H1 (cell line): ENCODE results near the gene GCGR. TPM values are rescaled to one million over a fixed set of nuclear protein-coding genes. Genes with fewer than 3 reads are reported as not detected.

Experiments
- CTCF ChIA-PET: fragments of 300-600 bp; sonication (Branson Sonifier 250); formaldehyde crosslinking; loops from one replicate; lab custom pipeline; 2021; ENCODE audit not compliant: partially characterized antibody; lab: Charles Lee
- POLR2A ChIA-PET: fragments of 300-600 bp; sonication (Branson Sonifier 250); formaldehyde crosslinking; loops from one replicate; lab custom pipeline; 2021; ENCODE audit warnings: inconsistent platforms; ENCODE audit not compliant: partially characterized antibody; lab: Charles Lee
- DNase-seq, 2 experiments: peaks; one replicate each; pipeline versions ENCODE4 v3.0.0 to v3.0.0-alpha.2; 2010 to 2022; ENCODE audit warnings: low spot score in 2 of 2, low read depth in 1 of 2, mixed read lengths in 1 of 2
- FAIRE-seq: peaks from 2 replicates; lab custom pipeline; 2011; peaks lifted over from hg19 to GRCh38; lab: Jason Lieb, UNC
- H2AFZ ChIP-seq: 2 replicates; pipeline ENCODE4 v1.8.1; 2012; ENCODE audit warnings: low read length, inconsistent platforms
- H2AK5ac ChIP-seq: 2 replicates; pipeline ENCODE4 v1.6.1; 2013; ENCODE audit warnings: low read depth, low read length
- H2BK120ac ChIP-seq: replicated peaks from 2 replicates; pipeline ENCODE3; 2013; ENCODE audit warnings: low read depth, low read length, inconsistent platforms
- H2BK12ac ChIP-seq: 2 replicates; pipeline ENCODE4 v1.6.1; 2013; ENCODE audit warnings: low read depth, low read length
- H2BK15ac ChIP-seq: 2 replicates; pipeline ENCODE4 v1.6.1; 2013; ENCODE audit warnings: low read length
- H2BK20ac ChIP-seq: 2 replicates; pipeline ENCODE4 v1.6.1; 2013; ENCODE audit warnings: low read length
- H2BK5ac ChIP-seq: 2 replicates; pipeline ENCODE4 v1.6.1; 2013; ENCODE audit warnings: low read depth, low read length
- H3K14ac ChIP-seq: 2 replicates; pipeline ENCODE4 v1.6.1; 2013; ENCODE audit warnings: inconsistent platforms; ENCODE audit not compliant: insufficient read length
- H3K18ac ChIP-seq: 2 replicates; pipeline ENCODE4 v1.6.1; 2013; ENCODE audit warnings: low read length; ENCODE audit errors: extremely low read depth
- H3K23ac ChIP-seq: 2 replicates; pipeline ENCODE4 v1.6.1; 2013; ENCODE audit warnings: inconsistent platforms; ENCODE audit not compliant: insufficient read length
- H3K23me2 ChIP-seq: 2 replicates; pipeline ENCODE4 v1.6.1; 2013; ENCODE audit warnings: low read depth, low read length
- H3K27ac ChIP-seq: 2 replicates; pipeline ENCODE4 v1.6.1; 2011; ENCODE audit warnings: low read depth, low read length, inconsistent platforms
- H3K27me3 ChIP-seq, 4 experiments: replicated peaks in 1 of 4; 1 replicate in 1 of 4; 2 replicates in 3 of 4; pipeline versions ENCODE4 v1.6.1 to v1.8.1; 2011 to 2013; ENCODE audit warnings: low read length in 3 of 4, mild to moderate bottlenecking in 3 of 4, inconsistent platforms in 2 of 4, mixed read lengths in 2 of 4, moderate library complexity in 1 of 4; ENCODE audit not compliant: control insufficient read depth in 3 of 4, insufficient read depth in 3 of 4; ENCODE audit errors: extremely low read depth in 1 of 4
- H3K36me3 ChIP-seq, 4 experiments: 2 replicates each; pipeline versions ENCODE4 v1.6.1 to v1.8.1; 2011 to 2013; ENCODE audit warnings: mild to moderate bottlenecking in 4 of 4, low read length in 3 of 4, moderate library complexity in 2 of 4, control low read depth in 1 of 4, inconsistent platforms in 1 of 4; ENCODE audit not compliant: insufficient read depth in 4 of 4, control insufficient read depth in 2 of 4
- H3K4ac ChIP-seq: replicated peaks from 2 replicates; pipeline ENCODE3; 2013; ENCODE audit warnings: low read length, low read depth, mixed read lengths, inconsistent platforms; ENCODE audit not compliant: insufficient read length
- H3K4me1 ChIP-seq, 4 experiments: replicated peaks in 1 of 4; 1 replicate in 1 of 4; 2 replicates in 3 of 4; pipeline versions ENCODE4 v1.6.1 to v1.8.1; 2011 to 2013; ENCODE audit warnings: low read length in 3 of 4, inconsistent platforms in 2 of 4, mixed read lengths in 1 of 4; ENCODE audit not compliant: insufficient read depth in 4 of 4, control insufficient read depth in 3 of 4
- H3K4me2 ChIP-seq, 2 experiments: 2 replicates each; pipeline versions ENCODE4 v1.6.1 to v1.8.1; 2011 to 2013; ENCODE audit warnings: low read depth in 2 of 2, low read length in 2 of 2, control low read depth in 1 of 2, inconsistent platforms in 1 of 2, mild to moderate bottlenecking in 1 of 2; ENCODE audit not compliant: insufficient read depth in 1 of 2
- H3K4me3 ChIP-seq, 4 experiments: fragments of 200-600, 300-600 bp in 1 of 4; sonication (generic), shearing (Covaris generic), sonication (Bioruptor Twin) in 1 of 4; 2 replicates each; pipeline versions ENCODE4 v1.5.1 to v1.8.1; 2011 to 2016; ENCODE audit warnings: low read length in 4 of 4, low read depth in 3 of 4, control low read depth in 2 of 4, inconsistent platforms in 2 of 4, mild to moderate bottlenecking in 2 of 4, mixed read lengths in 1 of 4, moderate library complexity in 1 of 4; ENCODE audit not compliant: insufficient read depth in 2 of 4; ENCODE audit errors: extremely low read depth in 1 of 4
- H3K56ac ChIP-seq: replicated peaks from 2 replicates; pipeline ENCODE3; 2013; ENCODE audit warnings: low read depth, mild to moderate bottlenecking, mixed read lengths, low read length, inconsistent platforms; ENCODE audit not compliant: insufficient read length
- H3K79me1 ChIP-seq: 2 replicates; pipeline ENCODE4 v1.6.1; 2013; ENCODE audit warnings: low read depth, low read length, control low read depth
- H3K79me2 ChIP-seq, 2 experiments: 2 replicates each; pipeline versions ENCODE4 v1.6.1 to v1.8.1; 2012 to 2013; ENCODE audit warnings: low read length in 2 of 2, mild to moderate bottlenecking in 2 of 2, inconsistent platforms in 1 of 2; ENCODE audit not compliant: insufficient read depth in 2 of 2, control insufficient read depth in 1 of 2
- H3K9ac ChIP-seq, 4 experiments: replicated peaks in 1 of 4; 1 replicate in 1 of 4; 2 replicates in 3 of 4; pipeline versions ENCODE4 v1.6.1 to v1.8.1; 2011 to 2013; ENCODE audit warnings: low read depth in 3 of 4, low read length in 3 of 4, control low read depth in 2 of 4, mild to moderate bottlenecking in 2 of 4, moderate library complexity in 2 of 4, inconsistent platforms in 1 of 4; ENCODE audit errors: extremely low read depth in 1 of 4
- H3K9me3 ChIP-seq, 2 experiments: 2 replicates each; pipeline versions ENCODE4 v1.6.1 to v1.8.1; 2012 to 2013; ENCODE audit warnings: mild to moderate bottlenecking in 2 of 2, moderate library complexity in 2 of 2, control low read depth in 1 of 2, inconsistent platforms in 1 of 2, low read depth in 1 of 2, low read length in 1 of 2, mixed read lengths in 1 of 2; ENCODE audit not compliant: insufficient read depth in 2 of 2
- H4K20me1 ChIP-seq, 2 experiments: replicated peaks in 1 of 2; 2 replicates each; pipeline versions ENCODE3 to v1.8.1; 2011 to 2013; ENCODE audit warnings: inconsistent platforms in 2 of 2, low read length in 2 of 2, mild to moderate bottlenecking in 1 of 2; ENCODE audit not compliant: insufficient read depth in 2 of 2, control insufficient read depth in 1 of 2
- H4K5ac ChIP-seq: 2 replicates; pipeline ENCODE4 v1.6.1; 2013; ENCODE audit warnings: low read length, low read depth, mixed read lengths, inconsistent platforms; ENCODE audit not compliant: insufficient read length
- H4K8ac ChIP-seq: 2 replicates; pipeline ENCODE4 v1.8.0; 2013; ENCODE audit warnings: mild to moderate bottlenecking, moderate library complexity, low read length, inconsistent platforms; ENCODE audit not compliant: insufficient read depth; ENCODE audit errors: extremely low read depth
- H4K91ac ChIP-seq: replicated peaks from 2 replicates; pipeline ENCODE3; 2013; ENCODE audit warnings: low read length, mixed read lengths, inconsistent platforms; ENCODE audit not compliant: insufficient read length
- CREB1 ChIP-seq: IDR thresholded peaks from 2 replicates; pipeline ENCODE4 v1.6.1; 2012; ENCODE audit warnings: inconsistent platforms
- KDM4A ChIP-seq: IDR thresholded peaks from one replicate; pipeline ENCODE4 v1.7.1; 2012; ENCODE audit warnings: low read depth, mild to moderate bottlenecking, moderate library complexity, low read length, inconsistent platforms; ENCODE audit not compliant: severe bottlenecking
- POLR2A ChIP-seq, 2 experiments: IDR thresholded peaks; 1 replicate in 1 of 2; 2 replicates in 1 of 2; pipeline ENCODE4 v1.6.1; 2011; ENCODE audit warnings: low read depth in 2 of 2, low read length in 2 of 2, mild to moderate bottlenecking in 2 of 2; ENCODE audit errors: control extremely low read depth in 1 of 2
- SIN3A ChIP-seq, 2 experiments: IDR thresholded peaks in 1 of 2; conservative IDR thresholded peaks in 1 of 2; 2 replicates each; pipeline ENCODE4 v1.6.1; 2011 to 2012; ENCODE audit warnings: low read length in 2 of 2, improper control_type of control experiment in 1 of 2, low read depth in 1 of 2, mild to moderate bottlenecking in 1 of 2
- TEAD4 ChIP-seq: IDR thresholded peaks from 2 replicates; pipeline ENCODE4 v1.6.1; 2012; ENCODE audit warnings: low read depth, low read length, inconsistent platforms, mixed read lengths
- ZNF274 ChIP-seq: IDR thresholded peaks from 2 replicates; pipeline ENCODE4 v1.7.0; 2012; ENCODE audit warnings: low read length, borderline replicate concordance; ENCODE audit errors: extremely low read depth
- whole genome bisulfite sequencing, 2 experiments: shearing (Covaris generic) in 1 of 2; methylation state at CpG; one replicate each; pipeline versions ENCODE4 v1.1.6 to v1.1.7; 2013 to 2015; ENCODE audit warnings: low lambda C conversion rate in 2 of 2, mixed read lengths in 2 of 2, inconsistent platforms in 1 of 2, low coverage in 1 of 2, missing lambda C conversion rate in 1 of 2; ENCODE audit not compliant: insufficient replicate concordance in 2 of 2, insufficient coverage in 1 of 2, insufficient read length in 1 of 2; ENCODE audit errors: extremely low coverage in 1 of 2, missing lambda C conversion rate in 1 of 2; 5-methylcytosine and 5-hydroxymethylcytosine counted together
- polyA plus RNA-seq, 7 experiments: library from polyadenylated mRNA; depleted of rRNA in 3 of 7; stranded (reverse) in 5 of 7; unstranded in 2 of 7; fragments of >200 nt in 5 of 7; fragments of 200-250 nt in 2 of 7; gene quantifications; 1 replicate in 5 of 7; 2 replicates in 1 of 7; 4 replicates in 1 of 7; pipeline versions ENCODE4 v1.2.1 to v1.2.3, GENCODE V29; 2011 to 2013; ENCODE audit warnings: missing spikeins in 2 of 7, mixed read lengths in 2 of 7
- total RNA-seq: library from RNA; stranded (reverse); fragmentation: NEBNext Ultra II Directional; extraction: Animal tissue kit (Norgen Biotek cat#: 25700); gene quantifications from 2 replicates; pipeline ENCODE4 v1.2.1, GENCODE V29; 2021

GCGR gene
- total and polyA plus RNA-seq, 2 of the 8 experiments (the other 6 are each of a cell fraction or from before 2014, with no cell fraction given), result 0.44 to 0.56 TPM

DNA sequence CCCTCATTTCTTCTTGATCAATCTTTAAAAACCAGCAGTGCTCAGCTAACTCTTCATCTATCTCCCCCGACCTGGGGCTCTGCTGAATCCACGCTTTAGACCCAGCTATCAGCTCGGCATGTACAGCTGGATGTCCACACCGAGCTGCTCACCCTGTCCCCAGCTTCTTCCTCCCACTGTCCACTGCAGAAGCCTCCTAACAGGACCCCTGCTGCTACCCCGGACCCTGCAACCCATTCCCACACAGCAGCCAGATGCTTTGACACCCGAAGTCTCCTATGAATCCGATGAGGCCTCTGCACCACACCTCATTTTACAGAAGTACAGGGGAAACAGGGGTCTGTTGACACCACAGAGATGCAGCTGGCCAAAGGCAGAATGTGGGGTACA, 13.8 kb downstream of the GCGR start:
- TF ChIP-seq KDM4A (no peak), POLR2A (IDR thresholded peaks at IDR 0.05; ENCODE audit: control extremely low read depth in 1 of 2, low read depth in 2 of 2, low read length in 2 of 2) (no peak), SIN3A (conservative IDR thresholded peaks at IDR 0.05 in 1 of 2, IDR thresholded peaks at IDR 0.05 in 1 of 2; ENCODE audit: low read depth in 1 of 2, low read length in 2 of 2) (no peak), ZNF274 (no peak), TEAD4 (no peak), CREB1 (no peak)
- no peak overlapping the region for H2BK12ac ChIP-seq
- H3K9me3 ChIP-seq, result no peaks in the 10 kb centered on the region
- H2AFZ ChIP-seq, result no peak overlapping the region
- FAIRE-seq (no peak), DNase-seq (no peak)
- no peak overlapping the region for H2BK5ac ChIP-seq
- no peaks in the 10 kb centered on the region for H3K36me3 ChIP-seq
- H3K4me3 ChIP-seq, result no peak overlapping the region
- no peak overlapping the region for H3K4me2 ChIP-seq
- H3K4me1 ChIP-seq, result peaks cover 0 to 7% (median 3%) of the 10 kb centered on the region in 4 experiments; a peak in 4 of 7 replicates
- WGBS, 2 experiments, result 78% methylated on average over 7 of the region's 7 CpGs; no CpG with 5 or more reads in 1 of the 2 experiments
- no peaks in the 10 kb centered on the region for H3K79me1 ChIP-seq
- no peak overlapping the region for H3K56ac ChIP-seq
- no peak overlapping the region for H3K23ac ChIP-seq
- H2AK5ac ChIP-seq, result no peak overlapping the region
- H3K9ac ChIP-seq, result no peak overlapping the region
- H4K91ac ChIP-seq, result no peak overlapping the region
- no peak overlapping the region for H4K5ac ChIP-seq
- no peaks in the 10 kb centered on the region for H3K27me3 ChIP-seq
- H3K27ac ChIP-seq, result no peak overlapping the region
- POLR2A ChIA-PET, result interaction anchor here (0.7 to 1.8 kb wide), 6 partner anchors 8 to 86 kb away, joined by 3 to 13 read pairs (median 4); no protein-coding TSS in a partner anchor
- H3K18ac ChIP-seq, result no peak overlapping the region
- no peaks in the 10 kb centered on the region for H3K79me2 ChIP-seq
- H3K23me2 ChIP-seq, result no peaks in the 10 kb centered on the region
- no peak overlapping the region for H2BK15ac ChIP-seq
- H2BK20ac ChIP-seq, result no peak overlapping the region
- no peak overlapping the region for H2BK120ac ChIP-seq
- peaks cover 0 to 1% of the 10 kb centered on the region in 2 experiments for H4K20me1 ChIP-seq
- no peak overlapping the region for H3K14ac ChIP-seq
- no peak overlapping the region; the same call in 1 of the 2 replicates for H4K8ac ChIP-seq
- CTCF ChIA-PET, result interaction anchor here (0.8 to 1.4 kb wide), 7 partner anchors 9 to 116 kb away, joined by 3 to 9 read pairs (median 5); no protein-coding TSS in a partner anchor
- no peak overlapping the region for H3K4ac ChIP-seq
